COLO668 (cell line): Measurements from ENCODE around the gene ACKR3.

Experiments
- DNase-seq: peaks from one replicate; lab custom pipeline; 2025; ENCODE audit not compliant: unreplicated experiment; lab: John Stamatoyannopoulos, UW

ACKR3 gene

GRCh38 chr2:236628256-236628901, 58.8 kb downstream of the ACKR3 start:
- DNase-seq: no peak

GRCh38 chr2:236628981-236629605, 59.5 kb downstream of the ACKR3 start:
- no peak for DNase-seq

GRCh38 chr2:236629961-236630872, 60.6 kb downstream of the ACKR3 start:
- DNase-seq: no peak

- no peak for DNase-seq
Measured at GRCh38 chr2:236631281-236631855, 61.7 kb downstream of the ACKR3 start.

GRCh38 chr2:236631856-236632291, 62.2 kb downstream of the ACKR3 start:
- DNase-seq: no peak
